ENCODE results near the gene CNBD2.

DNA sequence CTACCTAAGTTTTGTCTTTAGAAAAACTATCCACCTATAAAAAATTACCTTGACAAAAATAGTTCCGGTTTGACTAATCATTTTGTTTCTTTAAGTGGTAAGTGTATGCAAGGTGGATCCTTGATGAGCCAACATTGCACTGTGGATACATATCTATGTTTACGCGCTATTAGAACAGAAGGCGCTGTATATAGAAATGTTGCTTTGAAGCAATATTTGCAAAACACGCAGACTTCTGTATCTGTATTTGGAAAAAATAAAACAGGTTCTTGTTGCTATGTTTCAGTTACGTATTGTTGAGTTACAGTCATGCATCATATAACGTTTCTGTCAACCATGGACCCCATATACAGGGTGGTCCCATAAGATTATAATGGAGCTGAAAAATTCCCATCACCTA lies 18.3 kb upstream of the CNBD2 start:
- TF ChIP-seq NFIC (IDR thresholded peaks at IDR 0.05) (no peak), EP300 (IDR thresholded peaks at IDR 0.05; ENCODE audit: borderline replicate concordance) (no peak)

All from Ishikawa (cell line).